GM23338 (cell line): Measurements from ENCODE around the gene EDAR. TPM values are rescaled to one million over a fixed set of nuclear protein-coding genes. Genes with fewer than 3 reads are reported as not detected.

Experiments
- ATAC-seq: fragments of 200-7000 bp; cut with Tn5 transposase; 3 replicates; pipeline ENCODE4 v1.9.1; 2020
- DNase-seq: peaks from one replicate; pipeline ENCODE4 v3.0.0-alpha.2; 2015; ENCODE audit warnings: low spot score
- H2AFZ ChIP-seq: fragments of 200-600 bp; sonication (generic); 2 replicates; pipeline ENCODE4 v1.8.0; 2016; ENCODE audit warnings: antibody characterized with exemption, mild to moderate bottlenecking, moderate library complexity
- H3F3A ChIP-seq: fragments of 200-600 bp; sonication (generic); replicated peaks from 2 replicates; pipeline ENCODE4 v1.8.0; 2017; ENCODE audit warnings: antibody characterized with exemption, mixed run types, low read depth
- H3K27ac ChIP-seq: fragments of 200-600 bp; sonication (generic); 2 replicates; pipeline ENCODE4 v1.6.1; 2016; ENCODE audit warnings: low read depth
- H3K27me3 ChIP-seq: fragments of 200-600 bp; sonication (generic); 2 replicates; pipeline ENCODE4 v1.8.0; 2016; ENCODE audit warnings: mild to moderate bottlenecking, mixed run types, moderate library complexity; ENCODE audit not compliant: insufficient read depth
- H3K36me3 ChIP-seq: fragments of 200-600 bp; sonication (generic); 2 replicates; pipeline ENCODE4 v1.8.0; 2016; ENCODE audit warnings: mild to moderate bottlenecking; ENCODE audit not compliant: insufficient read depth
- H3K4me1 ChIP-seq: fragments of 200-600 bp; sonication (generic); 2 replicates; pipeline ENCODE4 v1.8.0; 2016; ENCODE audit warnings: mild to moderate bottlenecking, moderate library complexity; ENCODE audit not compliant: insufficient read depth
- H3K4me2 ChIP-seq: fragments of 200-600 bp; sonication (generic); 2 replicates; pipeline ENCODE4 v1.7.1; 2017; ENCODE audit warnings: mixed run types
- H3K4me3 ChIP-seq: fragments of 200-600 bp; sonication (generic); 2 replicates; pipeline ENCODE4 v1.6.1; 2016; ENCODE audit warnings: mixed run types
- H3K79me2 ChIP-seq: fragments of 200-600 bp; sonication (generic); replicated peaks from 2 replicates; pipeline ENCODE4 v1.8.0; 2017; ENCODE audit warnings: mild to moderate bottlenecking; ENCODE audit not compliant: insufficient read depth
- H3K9me2 ChIP-seq: fragments of 200-600 bp; sonication (generic); 2 replicates; pipeline ENCODE4 v1.8.0; 2017; ENCODE audit not compliant: insufficient read depth
- H4K20me1 ChIP-seq: fragments of 200-600 bp; sonication (generic); replicated peaks from 2 replicates; pipeline ENCODE4 v1.8.0; 2017; ENCODE audit warnings: mild to moderate bottlenecking; ENCODE audit not compliant: insufficient read depth
- H3K27ac Mint-ChIP-seq: 2 replicates; pipeline ENCODE4 v1.8.0; 2020; ENCODE audit warnings: inconsistent platforms, mild to moderate bottlenecking, moderate library complexity, mixed read lengths
- H3K27me3 Mint-ChIP-seq: 3 replicates; pipeline ENCODE4 v1.8.0; 2022; ENCODE audit warnings: low read depth, mild to moderate bottlenecking, moderate library complexity, mixed read lengths, inconsistent platforms; ENCODE audit not compliant: insufficient read depth, poor library complexity
- H3K36me3 Mint-ChIP-seq: 3 replicates; pipeline ENCODE4 v1.8.0; 2021; ENCODE audit warnings: low read depth, mild to moderate bottlenecking, inconsistent platforms, moderate library complexity, mixed read lengths
- H3K4me1 Mint-ChIP-seq: 3 replicates; pipeline ENCODE4 v1.8.0; 2020; ENCODE audit warnings: mild to moderate bottlenecking, inconsistent platforms, mixed read lengths
- H3K4me3 Mint-ChIP-seq: 3 replicates; pipeline ENCODE4 v1.8.0; 2021; ENCODE audit warnings: moderate library complexity, mild to moderate bottlenecking, inconsistent platforms, mixed read lengths
- H3K9me3 Mint-ChIP-seq: 3 replicates; pipeline ENCODE4 v1.8.0; 2020; ENCODE audit warnings: moderate library complexity, mild to moderate bottlenecking, inconsistent platforms, mixed read lengths
- CREB1 ChIP-seq: fragments of 250-450 bp; sonication (Bioruptor Pico); IDR thresholded peaks from 2 replicates; pipeline ENCODE4 v1.5.0; 2020; ENCODE audit warnings: low read depth, mild to moderate bottlenecking, moderate library complexity
- CTCF ChIP-seq, 2 experiments: fragments of 200-600 bp in 1 of 2; sonication (generic) in 1 of 2; conservative IDR thresholded peaks; 2 replicates each; pipeline versions ENCODE4 v1.5.1 to v1.6.1; 2016 to 2017; ENCODE audit warnings: antibody characterized with exemption in 2 of 2, low read depth in 2 of 2, mild to moderate bottlenecking in 2 of 2, moderate library complexity in 1 of 2
- EZH2 ChIP-seq: fragments of 200-600 bp; sonication (generic); IDR thresholded peaks from one replicate; pipeline ENCODE4 v1.8.0; 2017; ENCODE audit warnings: antibody characterized with exemption, mild to moderate bottlenecking, low read depth; ENCODE audit not compliant: unreplicated experiment
- EZH2phosphoT487 ChIP-seq: fragments of 200-600 bp; sonication (generic); IDR thresholded peaks from one replicate; pipeline ENCODE4 v1.8.1; 2018; ENCODE audit warnings: antibody characterized with exemption; ENCODE audit not compliant: unreplicated experiment
- JUNB ChIP-seq: IDR thresholded peaks from one replicate; pipeline ENCODE4 v1.6.1; 2016; ENCODE audit warnings: antibody characterized with exemption; ENCODE audit not compliant: unreplicated experiment
- NANOG ChIP-seq: IDR thresholded peaks from 2 replicates; pipeline ENCODE4 v1.6.1; 2016; ENCODE audit warnings: antibody characterized with exemption, borderline replicate concordance
- POLR2AphosphoS5 ChIP-seq: IDR thresholded peaks from 2 replicates; pipeline ENCODE4 v1.6.1; 2016; ENCODE audit warnings: antibody characterized with exemption, low read depth
- REST ChIP-seq: IDR thresholded peaks from one replicate; pipeline ENCODE4 v1.6.1; 2018; ENCODE audit warnings: antibody characterized with exemption; ENCODE audit not compliant: unreplicated experiment
- STAT1 ChIP-seq: IDR thresholded peaks from one replicate; pipeline ENCODE4 v1.6.1; 2016; ENCODE audit warnings: antibody characterized with exemption; ENCODE audit not compliant: unreplicated experiment
- ZNF114 ChIP-seq: fragments of 250-450 bp; sonication (Bioruptor Pico); IDR thresholded peaks from 2 replicates; pipeline ENCODE4 v1.5.0; 2020; ENCODE audit warnings: mild to moderate bottlenecking, moderate library complexity
- ZNF331 ChIP-seq: fragments of 250-450 bp; sonication (Bioruptor Pico); IDR thresholded peaks from 2 replicates; pipeline ENCODE4 v1.5.0; 2020; ENCODE audit warnings: low read depth, mild to moderate bottlenecking, moderate library complexity
- polyA plus RNA-seq: library from polyadenylated mRNA; unstranded; fragments of >200 nt; fragmentation: Nextera tagmentation; extraction: Ambion mirVana; gene quantifications from 2 replicates; pipeline ENCODE4 v1.2.1, GENCODE V29; 2016
- total RNA-seq: library from RNA; depleted of rRNA; stranded (reverse); fragments of >200 nt; shearing (Covaris generic); gene quantifications from 2 replicates; pipeline ENCODE4 v1.2.3, GENCODE V29; 2014
- TF ChIP-seq, protein P1 (sequence below): fragments of 250-450 bp; sonication (Bioruptor Pico); IDR thresholded peaks from 2 replicates; pipeline ENCODE4 v1.5.0; 2020; ENCODE audit warnings: mild to moderate bottlenecking, moderate library complexity
- TF ChIP-seq, protein P2 (sequence below): IDR thresholded peaks from 2 replicates; pipeline ENCODE4 v1.6.1; 2016; ENCODE audit warnings: antibody characterized with exemption

Gene EDAR
- total and polyA plus RNA-seq, 2 experiments from 2014 or later = not detected

DNA sequence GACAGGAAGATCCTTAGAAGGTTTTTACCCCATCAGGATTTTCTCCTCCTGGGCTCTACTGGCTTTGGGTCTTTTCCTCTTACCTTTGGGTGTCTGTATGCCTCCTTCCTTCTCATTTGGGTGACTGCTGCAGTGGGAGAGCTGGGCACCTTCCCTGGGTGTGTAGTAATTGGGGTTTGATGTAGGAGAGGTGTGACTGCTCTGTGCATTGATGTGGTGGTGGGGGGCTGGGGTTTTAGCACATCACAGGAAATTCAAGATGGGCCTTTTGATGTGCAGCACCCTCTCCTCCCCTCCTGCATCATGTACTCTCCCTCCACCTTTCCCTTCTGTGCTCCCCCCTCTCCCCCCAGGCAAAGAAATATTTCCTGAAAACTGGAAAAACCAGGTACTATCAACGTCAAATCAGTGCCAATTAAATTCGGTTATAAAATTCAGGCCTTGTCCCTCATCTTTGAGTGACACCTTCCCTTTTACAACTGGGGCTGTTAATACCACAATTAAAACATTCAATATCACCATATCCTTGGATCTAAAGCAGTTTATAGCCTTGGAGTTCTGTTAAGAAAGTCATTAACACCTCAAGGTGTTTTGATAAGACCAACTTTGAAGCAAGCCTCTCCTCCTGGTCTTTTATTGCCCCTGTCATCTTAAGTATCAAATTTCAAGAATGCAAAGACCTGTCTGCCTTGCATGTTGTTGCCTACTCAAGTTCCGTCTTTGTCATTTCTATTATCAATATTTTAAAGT lies 23.3 kb downstream of the EDAR start:
- Histone ChIP-seq H4K20me1 (no peaks in the 10 kb centered on the region), H3K27me3 (no peaks in the 10 kb centered on the region), H3K9me2 (no peaks in the 10 kb centered on the region), H3F3A (no peaks in the 10 kb centered on the region), H3K4me3 (no peak overlapping the region), H3K4me2 (no peak overlapping the region), H3K27ac (no peak overlapping the region), H2AFZ (no peak overlapping the region), H3K4me1 (peaks cover 17% of the 10 kb centered on the region), H3K79me2 (no peaks in the 10 kb centered on the region), H3K36me3 (no peaks in the 10 kb centered on the region)
- no peak for ATAC-seq
- no peak for DNase-seq
- no peaks in the 10 kb centered on the region for H3K36me3 Mint-ChIP-seq
- H3K9me3 Mint-ChIP-seq = no peaks in the 10 kb centered on the region
- H3K27me3 Mint-ChIP-seq = peaks cover 6% of the 10 kb centered on the region
- TF ChIP-seq CTCF (conservative IDR thresholded peaks at IDR 0.05; ENCODE audit: low read depth in 2 of 2) = no peak
- no peak for TF ChIP-seq ZNF331 (CRISPR knock-in tag)
- no peak for TF ChIP-seq ZNF114 (CRISPR knock-in tag)
- TF ChIP-seq EZH2phosphoT487 = no peak
- TF ChIP-seq POLR2AphosphoS5 = no peak
- TF ChIP-seq REST = no peak
- no peak for TF ChIP-seq JUNB
- TF ChIP-seq STAT1 = no peak
- TF ChIP-seq, protein P1, sequence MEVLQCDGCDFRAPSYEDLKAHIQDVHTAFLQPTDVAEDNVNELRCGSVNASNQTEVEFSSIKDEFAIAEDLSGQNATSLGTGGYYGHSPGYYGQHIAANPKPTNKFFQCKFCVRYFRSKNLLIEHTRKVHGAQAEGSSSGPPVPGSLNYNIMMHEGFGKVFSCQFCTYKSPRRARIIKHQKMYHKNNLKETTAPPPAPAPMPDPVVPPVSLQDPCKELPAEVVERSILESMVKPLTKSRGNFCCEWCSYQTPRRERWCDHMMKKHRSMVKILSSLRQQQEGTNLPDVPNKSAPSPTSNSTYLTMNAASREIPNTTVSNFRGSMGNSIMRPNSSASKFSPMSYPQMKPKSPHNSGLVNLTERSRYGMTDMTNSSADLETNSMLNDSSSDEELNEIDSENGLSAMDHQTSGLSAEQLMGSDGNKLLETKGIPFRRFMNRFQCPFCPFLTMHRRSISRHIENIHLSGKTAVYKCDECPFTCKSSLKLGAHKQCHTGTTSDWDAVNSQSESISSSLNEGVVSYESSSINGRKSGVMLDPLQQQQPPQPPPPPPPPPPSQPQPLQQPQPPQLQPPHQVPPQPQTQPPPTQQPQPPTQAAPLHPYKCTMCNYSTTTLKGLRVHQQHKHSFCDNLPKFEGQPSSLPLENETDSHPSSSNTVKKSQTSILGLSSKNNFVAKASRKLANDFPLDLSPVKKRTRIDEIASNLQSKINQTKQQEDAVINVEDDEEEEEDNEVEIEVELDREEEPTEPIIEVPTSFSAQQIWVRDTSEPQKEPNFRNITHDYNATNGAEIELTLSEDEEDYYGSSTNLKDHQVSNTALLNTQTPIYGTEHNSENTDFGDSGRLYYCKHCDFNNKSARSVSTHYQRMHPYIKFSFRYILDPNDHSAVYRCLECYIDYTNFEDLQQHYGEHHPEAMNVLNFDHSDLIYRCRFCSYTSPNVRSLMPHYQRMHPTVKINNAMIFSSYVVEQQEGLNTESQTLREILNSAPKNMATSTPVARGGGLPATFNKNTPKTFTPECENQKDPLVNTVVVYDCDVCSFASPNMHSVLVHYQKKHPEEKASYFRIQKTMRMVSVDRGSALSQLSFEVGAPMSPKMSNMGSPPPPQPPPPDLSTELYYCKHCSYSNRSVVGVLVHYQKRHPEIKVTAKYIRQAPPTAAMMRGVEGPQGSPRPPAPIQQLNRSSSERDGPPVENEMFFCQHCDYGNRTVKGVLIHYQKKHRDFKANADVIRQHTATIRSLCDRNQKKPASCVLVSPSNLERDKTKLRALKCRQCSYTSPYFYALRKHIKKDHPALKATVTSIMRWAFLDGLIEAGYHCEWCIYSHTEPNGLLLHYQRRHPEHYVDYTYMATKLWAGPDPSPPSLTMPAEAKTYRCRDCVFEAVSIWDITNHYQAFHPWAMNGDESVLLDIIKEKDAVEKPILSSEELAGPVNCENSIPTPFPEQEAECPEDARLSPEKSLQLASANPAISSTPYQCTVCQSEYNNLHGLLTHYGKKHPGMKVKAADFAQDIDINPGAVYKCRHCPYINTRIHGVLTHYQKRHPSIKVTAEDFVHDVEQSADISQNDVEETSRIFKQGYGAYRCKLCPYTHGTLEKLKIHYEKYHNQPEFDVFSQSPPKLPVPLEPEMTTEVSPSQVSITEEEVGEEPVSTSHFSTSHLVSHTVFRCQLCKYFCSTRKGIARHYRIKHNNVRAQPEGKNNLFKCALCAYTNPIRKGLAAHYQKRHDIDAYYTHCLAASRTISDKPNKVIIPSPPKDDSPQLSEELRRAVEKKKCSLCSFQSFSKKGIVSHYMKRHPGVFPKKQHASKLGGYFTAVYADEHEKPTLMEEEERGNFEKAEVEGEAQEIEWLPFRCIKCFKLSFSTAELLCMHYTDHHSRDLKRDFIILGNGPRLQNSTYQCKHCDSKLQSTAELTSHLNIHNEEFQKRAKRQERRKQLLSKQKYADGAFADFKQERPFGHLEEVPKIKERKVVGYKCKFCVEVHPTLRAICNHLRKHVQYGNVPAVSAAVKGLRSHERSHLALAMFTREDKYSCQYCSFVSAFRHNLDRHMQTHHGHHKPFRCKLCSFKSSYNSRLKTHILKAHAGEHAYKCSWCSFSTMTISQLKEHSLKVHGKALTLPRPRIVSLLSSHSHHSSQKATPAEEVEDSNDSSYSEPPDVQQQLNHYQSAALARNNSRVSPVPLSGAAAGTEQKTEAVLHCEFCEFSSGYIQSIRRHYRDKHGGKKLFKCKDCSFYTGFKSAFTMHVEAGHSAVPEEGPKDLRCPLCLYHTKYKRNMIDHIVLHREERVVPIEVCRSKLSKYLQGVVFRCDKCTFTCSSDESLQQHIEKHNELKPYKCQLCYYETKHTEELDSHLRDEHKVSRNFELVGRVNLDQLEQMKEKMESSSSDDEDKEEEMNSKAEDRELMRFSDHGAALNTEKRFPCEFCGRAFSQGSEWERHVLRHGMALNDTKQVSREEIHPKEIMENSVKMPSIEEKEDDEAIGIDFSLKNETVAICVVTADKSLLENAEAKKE (CRISPR knock-in tag) = no peak
- no peak for TF ChIP-seq EZH2
- TF ChIP-seq NANOG = no peak
- no peak for TF ChIP-seq CREB1 (CRISPR knock-in tag)
- TF ChIP-seq, protein P2, sequence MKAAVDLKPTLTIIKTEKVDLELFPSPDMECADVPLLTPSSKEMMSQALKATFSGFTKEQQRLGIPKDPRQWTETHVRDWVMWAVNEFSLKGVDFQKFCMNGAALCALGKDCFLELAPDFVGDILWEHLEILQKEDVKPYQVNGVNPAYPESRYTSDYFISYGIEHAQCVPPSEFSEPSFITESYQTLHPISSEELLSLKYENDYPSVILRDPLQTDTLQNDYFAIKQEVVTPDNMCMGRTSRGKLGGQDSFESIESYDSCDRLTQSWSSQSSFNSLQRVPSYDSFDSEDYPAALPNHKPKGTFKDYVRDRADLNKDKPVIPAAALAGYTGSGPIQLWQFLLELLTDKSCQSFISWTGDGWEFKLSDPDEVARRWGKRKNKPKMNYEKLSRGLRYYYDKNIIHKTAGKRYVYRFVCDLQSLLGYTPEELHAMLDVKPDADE = no peak
- peak overlapping the region; percentile 60; the same call in 1 of the 2 replicates for H3K27ac Mint-ChIP-seq
- H3K4me1 Mint-ChIP-seq = peaks cover 40% of the 10 kb centered on the region
- H3K4me3 Mint-ChIP-seq = no peak overlapping the region
